ENCODE measurements around the gene GRID2. TPM values are rescaled to one million over a fixed set of nuclear protein-coding genes. Genes with fewer than 3 reads are reported as not detected.

The GRID2 gene
- polyA plus RNA-seq, 1 of the 3 experiments (the other 2 are of a cell fraction) = not detected

GRCh38 chr4:93063325-93063724 is 759.6 kb downstream of the GRID2 start:
- H3K4me1 ChIP-seq (ENCODE audit: control insufficient read depth in 1 of 2, insufficient read depth in 2 of 2, low read depth in 1 of 2, low read length in 1 of 2) = no peaks in the 10 kb centered on the region; a peak in 1 of 4 replicates
- ChIA-PET POLR2A (no interaction called here), CTCF (no interaction called here)
- no peaks in the 10 kb centered on the region for H4K20me1 ChIP-seq (ENCODE audit: insufficient read depth)
- no peaks in the 10 kb centered on the region for H3K9me2 ChIP-seq
- H2AFZ ChIP-seq (ENCODE audit: low read depth) = no peak overlapping the region
- H3K27me3 ChIP-seq (ENCODE audit: insufficient read depth) = no peaks in the 10 kb centered on the region
- TF ChIP-seq MXI1 (IDR thresholded peaks at IDR 0.05; ENCODE audit: low read depth, low read length) (no peak), RCOR1 (IDR thresholded peaks at IDR 0.05; ENCODE audit: low read length) (no peak), EP300 (IDR thresholded peaks at IDR 0.05; ENCODE audit: borderline replicate concordance in 1 of 2, low read depth in 1 of 2, low read length in 1 of 2) (no peak), TCF12 (IDR thresholded peaks at IDR 0.05) (no peak), ZBTB33 (IDR thresholded peaks at IDR 0.05; ENCODE audit: borderline replicate concordance, low read depth) (no peak), RFX5 (IDR thresholded peaks at IDR 0.05; ENCODE audit: low read length) (no peak), GABPA (IDR thresholded peaks at IDR 0.05; ENCODE audit: low read depth) (no peak), EZH2phosphoT487 (IDR thresholded peaks at IDR 0.05; ENCODE audit: borderline replicate concordance, low read depth) (no peak), USF2 (IDR thresholded peaks at IDR 0.05; ENCODE audit: borderline replicate concordance, low read depth, low read length) (no peak), TAF1 (IDR thresholded peaks at IDR 0.05; ENCODE audit: borderline replicate concordance, low read depth, low read length) (no peak)
- TF ChIP-seq, protein P1, sequence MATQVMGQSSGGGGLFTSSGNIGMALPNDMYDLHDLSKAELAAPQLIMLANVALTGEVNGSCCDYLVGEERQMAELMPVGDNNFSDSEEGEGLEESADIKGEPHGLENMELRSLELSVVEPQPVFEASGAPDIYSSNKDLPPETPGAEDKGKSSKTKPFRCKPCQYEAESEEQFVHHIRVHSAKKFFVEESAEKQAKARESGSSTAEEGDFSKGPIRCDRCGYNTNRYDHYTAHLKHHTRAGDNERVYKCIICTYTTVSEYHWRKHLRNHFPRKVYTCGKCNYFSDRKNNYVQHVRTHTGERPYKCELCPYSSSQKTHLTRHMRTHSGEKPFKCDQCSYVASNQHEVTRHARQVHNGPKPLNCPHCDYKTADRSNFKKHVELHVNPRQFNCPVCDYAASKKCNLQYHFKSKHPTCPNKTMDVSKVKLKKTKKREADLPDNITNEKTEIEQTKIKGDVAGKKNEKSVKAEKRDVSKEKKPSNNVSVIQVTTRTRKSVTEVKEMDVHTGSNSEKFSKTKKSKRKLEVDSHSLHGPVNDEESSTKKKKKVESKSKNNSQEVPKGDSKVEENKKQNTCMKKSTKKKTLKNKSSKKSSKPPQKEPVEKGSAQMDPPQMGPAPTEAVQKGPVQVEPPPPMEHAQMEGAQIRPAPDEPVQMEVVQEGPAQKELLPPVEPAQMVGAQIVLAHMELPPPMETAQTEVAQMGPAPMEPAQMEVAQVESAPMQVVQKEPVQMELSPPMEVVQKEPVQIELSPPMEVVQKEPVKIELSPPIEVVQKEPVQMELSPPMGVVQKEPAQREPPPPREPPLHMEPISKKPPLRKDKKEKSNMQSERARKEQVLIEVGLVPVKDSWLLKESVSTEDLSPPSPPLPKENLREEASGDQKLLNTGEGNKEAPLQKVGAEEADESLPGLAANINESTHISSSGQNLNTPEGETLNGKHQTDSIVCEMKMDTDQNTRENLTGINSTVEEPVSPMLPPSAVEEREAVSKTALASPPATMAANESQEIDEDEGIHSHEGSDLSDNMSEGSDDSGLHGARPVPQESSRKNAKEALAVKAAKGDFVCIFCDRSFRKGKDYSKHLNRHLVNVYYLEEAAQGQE (IDR thresholded peaks at IDR 0.05; ENCODE audit: low read depth, low read length) = no peak
- TF ChIP-seq, protein P2, sequence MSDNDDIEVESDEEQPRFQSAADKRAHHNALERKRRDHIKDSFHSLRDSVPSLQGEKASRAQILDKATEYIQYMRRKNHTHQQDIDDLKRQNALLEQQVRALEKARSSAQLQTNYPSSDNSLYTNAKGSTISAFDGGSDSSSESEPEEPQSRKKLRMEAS (IDR thresholded peaks at IDR 0.05; ENCODE audit: low read depth) = no peak
- H3K36me3 ChIP-seq (replicated peaks in 1 of 2; ENCODE audit: control insufficient read depth in 1 of 2, insufficient read depth in 2 of 2, low read length in 1 of 2) = no peaks in the 10 kb centered on the region
- no peak overlapping the region for H3K27ac ChIP-seq (ENCODE audit: low read depth in 2 of 2, low read length in 1 of 2)
- no peak overlapping the region for H3K4me3 ChIP-seq (ENCODE audit: low read depth in 2 of 2, low read length in 1 of 2)
- no peak for DNase-seq
- H3F3A ChIP-seq (replicated peaks; ENCODE audit: insufficient read depth) = no peaks in the 10 kb centered on the region
- no peak overlapping the region for H3K9ac ChIP-seq
- H3K4me2 ChIP-seq = no peak overlapping the region
- H3K9me3 ChIP-seq = no peaks in the 10 kb centered on the region
- H3K79me2 ChIP-seq (ENCODE audit: insufficient read depth) = no peaks in the 10 kb centered on the region; the same call in 1 of the 2 replicates

Measured in SK-N-SH (cell line).